Nephron progenitor cell (in vitro differentiated cells): Measurements from ENCODE around the gene NCLN.

Source experiments
- DNase-seq: peaks from one replicate; pipeline ENCODE4 v3.0.0; 2021
- H3K27ac Mint-ChIP-seq: 2 replicates; pipeline ENCODE4 v1.8.0; 2021; ENCODE audit warnings: mild to moderate bottlenecking, moderate library complexity, mixed read lengths
- H3K27me3 Mint-ChIP-seq: 2 replicates; pipeline ENCODE4 v1.8.0; 2021; ENCODE audit warnings: mild to moderate bottlenecking, low read depth, mixed read lengths; ENCODE audit not compliant: poor library complexity
- H3K36me3 Mint-ChIP-seq: 2 replicates; pipeline ENCODE4 v1.8.0; 2021; ENCODE audit warnings: low read depth, mixed read lengths
- H3K4me1 Mint-ChIP-seq: 2 replicates; pipeline ENCODE4 v1.8.0; 2021; ENCODE audit warnings: mixed read lengths
- H3K4me3 Mint-ChIP-seq: 2 replicates; pipeline ENCODE4 v1.8.0; 2021; ENCODE audit warnings: mild to moderate bottlenecking, moderate library complexity, mixed read lengths
- H3K9me3 Mint-ChIP-seq: 2 replicates; pipeline ENCODE4 v1.8.0; 2021; ENCODE audit warnings: mild to moderate bottlenecking, moderate library complexity, mixed read lengths
- CTCF ChIP-seq: fragments of 200-600 bp; sonication (generic); IDR thresholded peaks from 2 replicates; pipeline ENCODE4 v1.5.0; 2021; ENCODE audit warnings: antibody characterized with exemption

The NCLN gene

DNA sequence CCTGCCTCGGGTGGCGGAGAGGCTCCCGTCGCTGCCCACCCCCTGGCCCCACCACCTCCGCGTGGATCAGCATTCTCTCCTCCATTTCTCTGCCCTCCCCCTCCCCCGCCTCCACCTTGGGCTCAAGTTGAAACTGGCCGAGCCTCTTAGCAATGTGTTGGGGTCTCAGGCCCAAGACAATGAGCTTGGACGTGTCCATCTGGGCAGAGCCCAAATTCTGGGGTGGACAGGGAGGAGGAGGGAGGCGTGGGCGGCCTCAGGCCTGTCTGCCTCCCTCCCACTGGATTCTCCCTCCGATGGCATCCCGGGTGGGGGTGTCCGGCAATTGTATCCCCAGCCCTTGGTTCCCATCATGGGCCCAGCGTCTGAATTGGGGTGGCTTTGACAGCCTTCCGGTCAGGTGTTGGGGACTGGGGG lies 40.0 kb downstream of the NCLN start:
- no peak overlapping the region for H3K27ac Mint-ChIP-seq
- H3K36me3 Mint-ChIP-seq: no peaks in the 10 kb centered on the region
- TF ChIP-seq CTCF: no peak
- no peak overlapping the region for H3K4me3 Mint-ChIP-seq
- H3K9me3 Mint-ChIP-seq: no peaks in the 10 kb centered on the region
- H3K27me3 Mint-ChIP-seq: peaks cover 37% of the 10 kb centered on the region
- H3K4me1 Mint-ChIP-seq: no peaks in the 10 kb centered on the region
- DNase-seq: no peak

DNA sequence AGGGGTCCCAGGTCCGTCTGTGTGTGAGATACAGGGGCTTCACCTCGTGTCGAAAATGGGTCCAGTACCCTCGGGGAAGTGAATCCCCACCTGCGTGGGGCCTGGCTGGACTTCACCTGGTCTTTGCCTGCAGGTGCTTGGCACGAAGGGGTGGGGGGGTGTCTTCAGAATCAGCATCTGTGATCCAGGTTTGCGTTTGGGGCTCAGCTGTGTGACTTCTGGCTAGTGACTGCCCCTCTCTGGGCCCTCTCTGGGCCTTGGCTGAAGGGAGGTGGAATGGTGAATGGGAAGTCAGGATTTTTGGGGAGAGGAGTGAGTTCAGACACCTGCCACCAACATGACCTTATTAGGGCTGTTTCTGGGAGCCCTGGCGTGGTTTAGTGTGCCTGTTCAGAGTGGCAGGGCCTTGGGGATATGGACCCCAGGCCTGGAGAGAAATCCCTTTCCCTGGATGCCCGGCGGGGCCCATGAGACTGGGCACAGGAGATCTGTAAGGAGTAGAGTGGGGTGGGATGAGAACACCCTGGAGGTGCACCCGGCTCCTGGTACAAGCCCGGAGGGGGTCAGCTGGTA lies 41.4 kb downstream of the NCLN start:
- Mint-ChIP-seq H3K27ac (no peak overlapping the region), H3K27me3 (peaks cover 30% of the 10 kb centered on the region), H3K4me1 (no peaks in the 10 kb centered on the region), H3K4me3 (no peak overlapping the region), H3K36me3 (no peaks in the 10 kb centered on the region), H3K9me3 (no peaks in the 10 kb centered on the region)
- no peak for TF ChIP-seq CTCF
- no peak for DNase-seq

DNA sequence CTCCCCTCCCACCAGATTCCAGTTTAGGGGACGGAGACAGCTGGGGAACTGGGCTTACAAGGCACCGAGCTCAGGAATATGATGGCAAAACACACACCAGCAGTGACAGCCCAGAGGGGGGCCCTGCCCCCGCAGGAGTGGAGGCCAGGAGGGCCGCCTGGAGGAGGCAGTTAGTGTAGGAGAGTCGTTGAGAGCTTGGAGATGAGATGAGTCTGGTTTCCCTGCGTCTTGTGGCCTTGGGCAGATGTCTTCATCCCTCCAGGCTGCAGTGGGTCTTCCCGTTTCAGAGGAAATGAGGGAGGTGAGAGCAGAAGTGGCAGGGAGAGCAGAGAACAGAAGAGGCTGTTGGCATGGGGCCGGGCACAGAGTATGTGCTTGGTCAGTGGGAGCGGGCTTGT lies 43.6 kb downstream of the NCLN start:
- Mint-ChIP-seq H3K9me3 (no peaks in the 10 kb centered on the region), H3K36me3 (no peaks in the 10 kb centered on the region)

GRCh38 chr19:3229888-3230496 lies 44.3 kb downstream of the NCLN start:
- H3K4me3 Mint-ChIP-seq: no peak overlapping the region
- peaks cover 17% of the 10 kb centered on the region for H3K27me3 Mint-ChIP-seq
- DNase-seq: no peak
- no peaks in the 10 kb centered on the region for H3K9me3 Mint-ChIP-seq
- no peaks in the 10 kb centered on the region for H3K4me1 Mint-ChIP-seq
- no peak overlapping the region for H3K27ac Mint-ChIP-seq
- no peaks in the 10 kb centered on the region for H3K36me3 Mint-ChIP-seq
- TF ChIP-seq CTCF: no peak

More for the DNA sequence above, 43.6 kb downstream of the NCLN start:
- peaks cover 18% of the 10 kb centered on the region for H3K27me3 Mint-ChIP-seq
- no peak for DNase-seq
- H3K4me3 Mint-ChIP-seq: no peak overlapping the region
- H3K4me1 Mint-ChIP-seq: no peaks in the 10 kb centered on the region
- no peak overlapping the region for H3K27ac Mint-ChIP-seq
- TF ChIP-seq CTCF: no peak

DNA sequence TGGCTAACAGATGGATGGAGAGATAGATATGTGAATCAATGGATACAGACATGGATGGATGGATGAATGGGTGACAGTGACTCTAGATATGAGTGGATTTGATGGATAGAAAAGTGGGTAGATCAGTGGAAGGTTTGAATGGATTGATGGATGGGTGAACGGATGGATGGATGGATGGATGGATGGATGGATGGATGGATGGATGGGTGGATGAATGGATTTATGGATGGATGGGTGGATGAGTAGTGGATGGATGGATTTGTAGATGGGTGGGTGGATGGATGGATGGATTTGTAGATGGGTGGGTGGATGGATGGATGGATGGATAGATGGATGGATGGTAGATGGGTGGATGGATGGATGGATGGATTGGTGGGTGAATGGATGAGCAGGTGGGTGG lies 45.6 kb downstream of the NCLN start:
- DNase-seq: no peak
- TF ChIP-seq CTCF: no peak
- H3K4me3 Mint-ChIP-seq: no peak overlapping the region
- H3K27me3 Mint-ChIP-seq: peaks cover 20% of the 10 kb centered on the region
- H3K36me3 Mint-ChIP-seq: no peaks in the 10 kb centered on the region
- no peak overlapping the region for H3K27ac Mint-ChIP-seq
- no peaks in the 10 kb centered on the region for H3K9me3 Mint-ChIP-seq
- no peaks in the 10 kb centered on the region for H3K4me1 Mint-ChIP-seq

DNA sequence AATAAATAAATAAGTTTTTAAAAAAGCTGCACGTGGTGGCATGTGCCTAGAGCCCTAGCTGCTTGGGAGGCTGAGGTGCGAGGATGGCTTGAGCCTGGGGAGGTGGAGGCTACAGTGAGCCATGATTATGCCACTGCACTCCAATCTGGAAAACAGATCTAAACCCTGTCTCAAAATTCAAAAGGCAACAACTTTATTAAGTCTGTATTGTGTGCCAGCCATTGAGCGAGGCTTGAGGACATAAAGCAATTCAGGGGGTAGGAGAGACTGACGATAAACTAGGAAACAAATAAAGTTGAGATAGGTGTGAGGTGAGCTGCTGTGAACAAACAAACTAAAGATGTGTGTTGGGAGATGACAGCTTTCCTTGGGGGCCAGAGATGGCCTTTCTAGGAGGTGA lies 47.4 kb downstream of the NCLN start:
- Mint-ChIP-seq H3K4me3 (no peak overlapping the region), H3K4me1 (no peaks in the 10 kb centered on the region)
- no peak for TF ChIP-seq CTCF

More for the DNA sequence above, 47.4 kb downstream of the NCLN start:
- H3K36me3 Mint-ChIP-seq: no peaks in the 10 kb centered on the region
- H3K9me3 Mint-ChIP-seq: no peaks in the 10 kb centered on the region
- DNase-seq: no peak
- H3K27me3 Mint-ChIP-seq: peaks cover 23% of the 10 kb centered on the region
- no peak overlapping the region for H3K27ac Mint-ChIP-seq
